Nephron (organoid): Measurements from ENCODE around the gene UACA.

Experiments used
- H3K27ac Mint-ChIP-seq, 3 experiments: 2 replicates each; pipeline ENCODE4 v1.8.0; 2020; ENCODE audit warnings: mixed read lengths in 3 of 3, mild to moderate bottlenecking in 2 of 3, moderate library complexity in 1 of 3
- H3K27me3 Mint-ChIP-seq: 2 replicates; pipeline ENCODE4 v1.8.0; 2021; ENCODE audit warnings: low read depth, mild to moderate bottlenecking, moderate library complexity, mixed read lengths
- H3K36me3 Mint-ChIP-seq: 2 replicates; pipeline ENCODE4 v1.8.0; 2020; ENCODE audit warnings: low read depth, mixed read lengths
- H3K4me1 Mint-ChIP-seq: 2 replicates; pipeline ENCODE4 v1.8.0; 2020; ENCODE audit warnings: mixed read lengths
- H3K4me3 Mint-ChIP-seq, 3 experiments: 2 replicates each; pipeline ENCODE4 v1.8.0; 2020; ENCODE audit warnings: mild to moderate bottlenecking in 3 of 3, mixed read lengths in 3 of 3, moderate library complexity in 2 of 3
- H3K9me3 Mint-ChIP-seq: 2 replicates; pipeline ENCODE4 v1.8.0; 2020; ENCODE audit warnings: mixed read lengths
- TF ChIP-seq, protein P1 (sequence below), 3 experiments: fragments of 200-600 bp; sonication (generic); IDR thresholded peaks; one replicate each; pipeline ENCODE4 v1.5.0; 2021; ENCODE audit warnings: antibody characterized with exemption in 3 of 3; ENCODE audit not compliant: unreplicated experiment in 3 of 3

UACA gene

DNA sequence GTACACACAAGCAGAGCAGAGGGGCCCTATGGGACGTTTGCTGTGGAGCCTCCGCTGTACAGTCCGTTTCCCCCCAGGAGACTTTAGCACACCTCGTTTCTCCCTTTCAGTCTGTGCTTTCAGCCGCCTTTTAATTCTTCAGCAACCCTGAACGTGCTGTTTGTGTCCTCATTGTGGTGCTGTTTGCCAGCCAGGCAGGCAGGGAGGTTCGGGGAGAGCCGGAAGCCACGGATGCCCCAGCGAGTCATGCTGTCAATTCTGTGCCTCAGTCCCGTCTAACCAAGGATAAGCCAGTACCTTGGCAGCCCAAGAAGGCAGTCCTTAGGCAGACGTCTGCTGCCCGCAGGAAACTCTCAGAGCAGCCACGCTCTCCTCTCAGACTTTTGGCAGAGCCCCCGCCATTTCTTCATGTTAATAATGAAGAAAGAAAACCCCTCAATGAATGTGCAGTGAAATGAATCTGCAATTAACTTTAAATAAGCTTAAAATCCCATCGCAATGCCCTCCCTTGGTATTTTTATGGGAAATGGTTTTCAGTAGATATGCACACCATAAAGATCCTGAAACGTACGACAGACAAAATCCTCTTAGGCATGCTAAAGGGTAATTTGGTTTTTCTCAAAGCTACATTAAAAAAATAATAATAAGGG lies 158.6 kb downstream of the UACA start:
- H3K9me3 Mint-ChIP-seq: peaks cover 4% of the 10 kb centered on the region
- TF ChIP-seq, protein P1, sequence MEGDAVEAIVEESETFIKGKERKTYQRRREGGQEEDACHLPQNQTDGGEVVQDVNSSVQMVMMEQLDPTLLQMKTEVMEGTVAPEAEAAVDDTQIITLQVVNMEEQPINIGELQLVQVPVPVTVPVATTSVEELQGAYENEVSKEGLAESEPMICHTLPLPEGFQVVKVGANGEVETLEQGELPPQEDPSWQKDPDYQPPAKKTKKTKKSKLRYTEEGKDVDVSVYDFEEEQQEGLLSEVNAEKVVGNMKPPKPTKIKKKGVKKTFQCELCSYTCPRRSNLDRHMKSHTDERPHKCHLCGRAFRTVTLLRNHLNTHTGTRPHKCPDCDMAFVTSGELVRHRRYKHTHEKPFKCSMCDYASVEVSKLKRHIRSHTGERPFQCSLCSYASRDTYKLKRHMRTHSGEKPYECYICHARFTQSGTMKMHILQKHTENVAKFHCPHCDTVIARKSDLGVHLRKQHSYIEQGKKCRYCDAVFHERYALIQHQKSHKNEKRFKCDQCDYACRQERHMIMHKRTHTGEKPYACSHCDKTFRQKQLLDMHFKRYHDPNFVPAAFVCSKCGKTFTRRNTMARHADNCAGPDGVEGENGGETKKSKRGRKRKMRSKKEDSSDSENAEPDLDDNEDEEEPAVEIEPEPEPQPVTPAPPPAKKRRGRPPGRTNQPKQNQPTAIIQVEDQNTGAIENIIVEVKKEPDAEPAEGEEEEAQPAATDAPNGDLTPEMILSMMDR (IDR thresholded peaks at IDR 0.05; ENCODE audit: unreplicated experiment in 3 of 3): peak in 1 of 3 experiments; percentile 8
- H3K4me1 Mint-ChIP-seq: peaks cover 46% of the 10 kb centered on the region
- peaks cover 10% of the 10 kb centered on the region for H3K27me3 Mint-ChIP-seq
- peak overlapping the region; percentile 98 to 99 (median 98) for H3K27ac Mint-ChIP-seq
- peak overlapping the region in 2 of 3 experiments; percentile 22 to 34 for H3K4me3 Mint-ChIP-seq
- H3K36me3 Mint-ChIP-seq: no peaks in the 10 kb centered on the region
